Ramos (cell line): ENCODE results near the gene STAC3.

ENCODE experiments used
- in situ Hi-C: fragments of 300-500 bp; cut with MboI; formaldehyde crosslinking; loops from one replicate; pipeline ENCODE4 v1.14.3; 2022; ENCODE audit warnings: low sequenced_read_pairs; ENCODE audit not compliant: unreplicated experiment

The STAC3 gene

GRCh38 chr12:57216014-57216911 is 34.7 kb downstream of the STAC3 start, which contains the start of gene NXPH4:
Gene NXPH4 (plus strand): TSS chr12:57216794. CDS start chr12:57216970, 176 bp downstream.
- in situ Hi-C loops, result no loop called here

- in situ Hi-C loops, result no loop called here
Observed at GRCh38 chr12:57215668-57216013, 35.3 kb downstream of the STAC3 start.

GRCh38 chr12:57215065-57215464 is 35.9 kb downstream of the STAC3 start:
- in situ Hi-C loops, result no loop called here

- in situ Hi-C loops, result loop anchor here (5.0 kb wide), 1 partner anchor 33 kb away; no protein-coding TSS in a partner anchor
Observed at GRCh38 chr12:57214398-57214781, 36.6 kb downstream of the STAC3 start.

GRCh38 chr12:57213763-57214397 is 37.1 kb downstream of the STAC3 start:
- in situ Hi-C loops, result loop anchor here (5.0 kb wide), 1 partner anchor 33 kb away; no protein-coding TSS in a partner anchor

GRCh38 chr12:57213058-57213715 is 37.8 kb downstream of the STAC3 start:
- in situ Hi-C loops, result loop anchor here (5.0 kb wide), 1 partner anchor 34 kb away; no protein-coding TSS in a partner anchor

GRCh38 chr12:57212701-57213057 is 38.3 kb downstream of the STAC3 start:
- in situ Hi-C loops, result loop anchor here (5.0 kb wide), 1 partner anchor 35 kb away; no protein-coding TSS in a partner anchor

- in situ Hi-C loops, result loop anchor here (5.0 kb wide), 1 partner anchor 35 kb away; no protein-coding TSS in a partner anchor
Observed at GRCh38 chr12:57211791-57212700, 38.9 kb downstream of the STAC3 start.

- in situ Hi-C loops, result loop anchor here (5.0 kb wide), 1 partner anchor 36 kb away; no protein-coding TSS in a partner anchor
Observed at GRCh38 chr12:57210926-57211692, 39.9 kb downstream of the STAC3 start.

- in situ Hi-C loops, result loop anchor here (5.0 kb wide), 1 partner anchor 37 kb away; no protein-coding TSS in a partner anchor
Observed at GRCh38 chr12:57210461-57210860, 40.5 kb downstream of the STAC3 start.

- in situ Hi-C loops, result loop anchor here (5.0 kb wide), 1 partner anchor 37 kb away; no protein-coding TSS in a partner anchor
Observed at GRCh38 chr12:57209916-57210315, 41.1 kb downstream of the STAC3 start.

- in situ Hi-C loops, result no loop called here
Observed at GRCh38 chr12:57208631-57209282, 42.2 kb downstream of the STAC3 start.

GRCh38 chr12:57207731-57208630 is 43.0 kb downstream of the STAC3 start:
- in situ Hi-C loops, result no loop called here

GRCh38 chr12:57205931-57206330 is 45.1 kb downstream of the STAC3 start:
- in situ Hi-C loops, result no loop called here

GRCh38 chr12:57205186-57205585 is 45.8 kb downstream of the STAC3 start:
- in situ Hi-C loops, result no loop called here

- in situ Hi-C loops, result no loop called here
Observed at GRCh38 chr12:57204454-57204853, 46.5 kb downstream of the STAC3 start.

GRCh38 chr12:57203791-57204190 is 47.2 kb downstream of the STAC3 start:
- in situ Hi-C loops, result no loop called here
